ENCODE measurements around the gene POLL. TPM values are rescaled to one million over a fixed set of nuclear protein-coding genes. Genes with fewer than 3 reads are reported as not detected.

POLL gene
- total RNA-seq, 1 experiment from 2014 or later, result 51.3 TPM

GRCh38 chr10:101630633-101630920, 42.5 kb upstream of the POLL start:
- H3K9ac ChIP-seq (ENCODE audit: low read length), result no peak overlapping the region
- H3K4me1 ChIP-seq (ENCODE audit: control insufficient read depth in 1 of 2, insufficient read depth in 2 of 2, low read length in 2 of 2), result no peaks in the 10 kb centered on the region
- H3K79me2 ChIP-seq (ENCODE audit: insufficient read depth, low read length), result no peaks in the 10 kb centered on the region
- ATAC-seq (no peak), DNase-seq (ENCODE audit: low read depth, low spot score) (no peak)
- intact Hi-C loops (cut with micrococcal nuclease), result no loop called here
- no TSS peak for BruUV-seq (replicated peaks)
- no peak overlapping the region for H3K4me2 ChIP-seq (ENCODE audit: low read length)
- CTCF ChIA-PET, result no interaction called here
- no peak overlapping the region for H2AFZ ChIP-seq (ENCODE audit: low read depth, low read length, poor library complexity, severe bottlenecking)
- H4K20me1 ChIP-seq (ENCODE audit: insufficient read depth), result no peaks in the 10 kb centered on the region
- RAD21 ChIA-PET (ENCODE audit: low non-redundant PET in 1 of 2, low total read pairs in 2 of 2, uncharacterized antibody in 2 of 2, unreplicated experiment in 2 of 2), result no interaction called here
- H3K4me3 ChIP-seq (replicated peaks in 1 of 2; ENCODE audit: low read depth in 1 of 2, low read length in 2 of 2), result no peak overlapping the region
- POLR2A ChIA-PET, result no interaction called here
- no peak overlapping the region for H3K27ac ChIP-seq (ENCODE audit: low read depth, low read length)
- no peaks in the 10 kb centered on the region for H3K36me3 ChIP-seq (ENCODE audit: control insufficient read depth in 1 of 2, insufficient read depth in 2 of 2, low read length in 2 of 2)
- TF ChIP-seq EZH2phosphoT487 (IDR thresholded peaks at IDR 0.05; ENCODE audit: borderline replicate concordance) (no peak), POLR2A (IDR thresholded peaks at IDR 0.05; ENCODE audit: borderline replicate concordance, extremely low read depth, insufficient read depth, insufficient read length) (no peak), EZH2 (IDR thresholded peaks at IDR 0.05) (no peak), JUND (IDR thresholded peaks at IDR 0.05) (no peak), POLR2AphosphoS5 (IDR thresholded peaks at IDR 0.05; ENCODE audit: low read depth, low read length) (no peak), FOSL1 (IDR thresholded peaks at IDR 0.05; ENCODE audit: low read depth) (no peak), RAD21 (IDR thresholded peaks at IDR 0.05; ENCODE audit: low read depth) (no peak), SIN3A (IDR thresholded peaks at IDR 0.05; ENCODE audit: low read depth) (no peak)
- TF ChIP-seq, protein P1, sequence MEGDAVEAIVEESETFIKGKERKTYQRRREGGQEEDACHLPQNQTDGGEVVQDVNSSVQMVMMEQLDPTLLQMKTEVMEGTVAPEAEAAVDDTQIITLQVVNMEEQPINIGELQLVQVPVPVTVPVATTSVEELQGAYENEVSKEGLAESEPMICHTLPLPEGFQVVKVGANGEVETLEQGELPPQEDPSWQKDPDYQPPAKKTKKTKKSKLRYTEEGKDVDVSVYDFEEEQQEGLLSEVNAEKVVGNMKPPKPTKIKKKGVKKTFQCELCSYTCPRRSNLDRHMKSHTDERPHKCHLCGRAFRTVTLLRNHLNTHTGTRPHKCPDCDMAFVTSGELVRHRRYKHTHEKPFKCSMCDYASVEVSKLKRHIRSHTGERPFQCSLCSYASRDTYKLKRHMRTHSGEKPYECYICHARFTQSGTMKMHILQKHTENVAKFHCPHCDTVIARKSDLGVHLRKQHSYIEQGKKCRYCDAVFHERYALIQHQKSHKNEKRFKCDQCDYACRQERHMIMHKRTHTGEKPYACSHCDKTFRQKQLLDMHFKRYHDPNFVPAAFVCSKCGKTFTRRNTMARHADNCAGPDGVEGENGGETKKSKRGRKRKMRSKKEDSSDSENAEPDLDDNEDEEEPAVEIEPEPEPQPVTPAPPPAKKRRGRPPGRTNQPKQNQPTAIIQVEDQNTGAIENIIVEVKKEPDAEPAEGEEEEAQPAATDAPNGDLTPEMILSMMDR (IDR thresholded peaks at IDR 0.05 in 2 of 3, conservative IDR thresholded peaks at IDR 0.05 in 1 of 3; ENCODE audit: borderline replicate concordance in 1 of 3, insufficient read depth in 1 of 3, low read depth in 2 of 3, low read length in 2 of 3), result no peak
- H3K27me3 ChIP-seq (ENCODE audit: insufficient read depth, low read length), result no peaks in the 10 kb centered on the region
- H3K9me3 ChIP-seq (ENCODE audit: control insufficient read depth in 1 of 2, insufficient read depth in 1 of 2, low read depth in 1 of 2, low read length in 2 of 2), result no peaks in the 10 kb centered on the region
- no peaks in the 10 kb centered on the region for H3K9me2 ChIP-seq (ENCODE audit: insufficient read depth)

GRCh38 chr10:101629837-101630632, 42.0 kb upstream of the POLL start:
- Histone ChIP-seq H3K36me3 (ENCODE audit: control insufficient read depth in 1 of 2, insufficient read depth in 2 of 2, low read length in 2 of 2) (no peaks in the 10 kb centered on the region), H4K20me1 (ENCODE audit: insufficient read depth) (no peaks in the 10 kb centered on the region), H3K4me1 (ENCODE audit: control insufficient read depth in 1 of 2, insufficient read depth in 2 of 2, low read length in 2 of 2) (no peaks in the 10 kb centered on the region), H3K9ac (ENCODE audit: low read length) (no peak overlapping the region), H3K9me3 (ENCODE audit: control insufficient read depth in 1 of 2, insufficient read depth in 1 of 2, low read depth in 1 of 2, low read length in 2 of 2) (no peaks in the 10 kb centered on the region), H2AFZ (ENCODE audit: low read depth, low read length, poor library complexity, severe bottlenecking) (no peak overlapping the region), H3K4me2 (ENCODE audit: low read length) (no peak overlapping the region), H3K27ac (ENCODE audit: low read depth, low read length) (no peak overlapping the region), H3K4me3 (replicated peaks in 1 of 2; ENCODE audit: low read depth in 1 of 2, low read length in 2 of 2) (no peak overlapping the region), H3K27me3 (ENCODE audit: insufficient read depth, low read length) (no peaks in the 10 kb centered on the region), H3K9me2 (ENCODE audit: insufficient read depth) (no peaks in the 10 kb centered on the region), H3K79me2 (ENCODE audit: insufficient read depth, low read length) (no peaks in the 10 kb centered on the region)
- CTCF ChIA-PET, result no interaction called here
- intact Hi-C loops (cut with micrococcal nuclease), result no loop called here
- DNase-seq (ENCODE audit: low read depth, low spot score) (no peak), ATAC-seq (no peak)
- POLR2A ChIA-PET, result no interaction called here
- RAD21 ChIA-PET (ENCODE audit: low non-redundant PET in 1 of 2, low total read pairs in 2 of 2, uncharacterized antibody in 2 of 2, unreplicated experiment in 2 of 2), result no interaction called here
- BruUV-seq (replicated peaks), result no TSS peak
- TF ChIP-seq ZFX (IDR thresholded peaks at IDR 0.05) (no peak), ZBTB33 (IDR thresholded peaks at IDR 0.05; ENCODE audit: extremely low read depth, insufficient replicate concordance, low read length) (no peak), EGR1 (IDR thresholded peaks at IDR 0.05; ENCODE audit: low read depth) (no peak), EZH2 (IDR thresholded peaks at IDR 0.05) (no peak), JUND (IDR thresholded peaks at IDR 0.05) (no peak), TCF7L2 (IDR thresholded peaks at IDR 0.05; ENCODE audit: borderline replicate concordance, extremely low read depth, insufficient read depth, insufficient read length) (no peak), YY1 (IDR thresholded peaks at IDR 0.05; ENCODE audit: extremely low read depth, insufficient replicate concordance, low read depth, low read length) (no peak)
- TF ChIP-seq, protein P1 (IDR thresholded peaks at IDR 0.05 in 2 of 3, conservative IDR thresholded peaks at IDR 0.05 in 1 of 3; ENCODE audit: borderline replicate concordance in 1 of 3, insufficient read depth in 1 of 3, low read depth in 2 of 3, low read length in 2 of 3), result no peak
